SU-DHL-6 (cell line): ENCODE data around the gene STXBP5.

Experiments
- EZH2phosphoT487 ChIP-seq: fragments of 200-600 bp; sonication (generic), shearing (Covaris generic); conservative IDR thresholded peaks from 2 replicates; pipeline ENCODE4 v1.6.1; 2018; ENCODE audit warnings: mild to moderate bottlenecking, antibody characterized with exemption, low read length, moderate library complexity, mixed read lengths
- TF ChIP-seq, protein P1 (sequence below): fragments of 200-600 bp; sonication (generic); IDR thresholded peaks from one replicate; pipeline ENCODE4 v1.5.1; 2017; ENCODE audit warnings: antibody characterized with exemption, mild to moderate bottlenecking, low read length, moderate library complexity; ENCODE audit not compliant: insufficient read depth, poor library complexity, severe bottlenecking

DNA sequence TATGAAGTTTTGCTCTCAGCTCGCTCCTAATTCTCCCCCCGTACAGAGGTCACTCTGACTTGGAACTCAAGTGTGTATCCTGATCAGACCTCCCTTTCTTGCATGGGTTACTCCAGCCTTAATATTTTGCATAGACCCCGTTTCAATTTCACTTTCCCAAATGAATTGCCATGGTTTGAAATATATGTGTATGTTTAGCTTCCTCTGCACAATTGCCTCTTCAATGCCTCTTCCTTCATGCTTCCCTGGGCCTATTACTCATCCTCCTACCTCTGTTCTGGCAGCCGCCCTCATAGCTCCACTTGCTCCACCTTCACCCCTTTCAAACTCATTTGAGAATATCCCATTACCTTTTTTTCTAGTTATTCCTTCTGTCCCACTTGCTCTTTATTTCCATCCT is 214.3 kb downstream of the STXBP5 start:
- TF ChIP-seq, protein P1, sequence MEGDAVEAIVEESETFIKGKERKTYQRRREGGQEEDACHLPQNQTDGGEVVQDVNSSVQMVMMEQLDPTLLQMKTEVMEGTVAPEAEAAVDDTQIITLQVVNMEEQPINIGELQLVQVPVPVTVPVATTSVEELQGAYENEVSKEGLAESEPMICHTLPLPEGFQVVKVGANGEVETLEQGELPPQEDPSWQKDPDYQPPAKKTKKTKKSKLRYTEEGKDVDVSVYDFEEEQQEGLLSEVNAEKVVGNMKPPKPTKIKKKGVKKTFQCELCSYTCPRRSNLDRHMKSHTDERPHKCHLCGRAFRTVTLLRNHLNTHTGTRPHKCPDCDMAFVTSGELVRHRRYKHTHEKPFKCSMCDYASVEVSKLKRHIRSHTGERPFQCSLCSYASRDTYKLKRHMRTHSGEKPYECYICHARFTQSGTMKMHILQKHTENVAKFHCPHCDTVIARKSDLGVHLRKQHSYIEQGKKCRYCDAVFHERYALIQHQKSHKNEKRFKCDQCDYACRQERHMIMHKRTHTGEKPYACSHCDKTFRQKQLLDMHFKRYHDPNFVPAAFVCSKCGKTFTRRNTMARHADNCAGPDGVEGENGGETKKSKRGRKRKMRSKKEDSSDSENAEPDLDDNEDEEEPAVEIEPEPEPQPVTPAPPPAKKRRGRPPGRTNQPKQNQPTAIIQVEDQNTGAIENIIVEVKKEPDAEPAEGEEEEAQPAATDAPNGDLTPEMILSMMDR, result no peak
- no peak for TF ChIP-seq EZH2phosphoT487
